ENCODE results near the gene TOB2. TPM values are rescaled to one million over a fixed set of nuclear protein-coding genes. Genes with fewer than 3 reads are reported as not detected.
"Not testable (repeated sequence)": the region's sequence is repeated elsewhere in the genome, so short reads cannot be mapped to it uniquely, and the experiment has no call there.

TOB2 gene
- polyA plus RNA-seq, 1 donor from 2014 or later = 8.2 TPM

DNA sequence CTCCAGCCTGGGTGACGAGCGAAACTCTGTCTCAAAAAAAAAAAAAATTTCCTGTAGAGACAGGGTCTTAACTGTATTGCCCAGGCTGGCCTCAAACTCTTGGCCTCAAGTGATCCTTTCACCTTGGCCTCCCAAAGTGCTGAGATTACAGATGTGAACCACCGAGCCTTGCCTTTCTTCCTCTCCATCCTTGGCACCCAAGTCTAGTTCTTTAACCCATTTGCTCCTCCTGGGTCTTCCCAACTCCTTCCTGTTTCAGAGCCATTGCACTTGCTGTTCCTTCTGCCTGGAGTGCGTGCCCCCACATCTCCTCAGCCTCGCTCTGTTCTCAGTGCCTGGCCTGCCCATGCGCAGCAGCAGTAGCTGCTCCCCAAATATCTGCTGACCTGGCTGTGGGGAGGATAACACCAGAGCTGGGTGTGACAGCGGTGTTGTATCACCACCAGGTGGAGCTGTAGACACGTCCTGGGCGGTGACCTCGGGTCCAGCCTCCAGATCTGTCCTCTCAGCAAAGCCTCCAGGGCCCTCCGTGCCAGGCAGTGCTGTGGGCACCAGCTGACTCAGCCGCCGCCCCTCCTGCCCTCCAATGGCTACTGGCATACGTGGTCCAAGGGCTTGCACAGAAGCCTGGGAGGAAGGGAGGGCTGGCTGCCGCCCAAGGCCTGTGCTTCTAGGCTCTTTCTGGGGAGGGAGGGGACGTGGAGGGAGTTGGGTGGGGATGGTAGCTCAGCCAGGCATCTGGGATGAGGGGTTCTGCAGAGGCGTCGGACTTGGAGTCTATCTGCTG, 42.9 kb downstream of the TOB2 start:
- no peaks in the 10 kb centered on the region for H3K36me3 ChIP-seq (ENCODE audit: insufficient read depth, low read length)
- H3K9me2 ChIP-seq (ENCODE audit: insufficient read depth, low read length) = no peaks in the 10 kb centered on the region
- no peak overlapping the region for H3K4me2 ChIP-seq (ENCODE audit: low read length)
- no peak overlapping the region for H2AFZ ChIP-seq (ENCODE audit: low read depth, low read length)
- H3F3A ChIP-seq (ENCODE audit: insufficient read depth, low read length, poor library complexity, severe bottlenecking) = no peaks in the 10 kb centered on the region
- H3K27ac ChIP-seq (ENCODE audit: low read length) = no peak overlapping the region
- H4K20me1 ChIP-seq (ENCODE audit: insufficient read depth) = no peaks in the 10 kb centered on the region
- H3K4me3 ChIP-seq (ENCODE audit: low read length) = no peak overlapping the region
- H3K9me3 ChIP-seq (ENCODE audit: low read length) = no peaks in the 10 kb centered on the region
- TF ChIP-seq, protein P1, sequence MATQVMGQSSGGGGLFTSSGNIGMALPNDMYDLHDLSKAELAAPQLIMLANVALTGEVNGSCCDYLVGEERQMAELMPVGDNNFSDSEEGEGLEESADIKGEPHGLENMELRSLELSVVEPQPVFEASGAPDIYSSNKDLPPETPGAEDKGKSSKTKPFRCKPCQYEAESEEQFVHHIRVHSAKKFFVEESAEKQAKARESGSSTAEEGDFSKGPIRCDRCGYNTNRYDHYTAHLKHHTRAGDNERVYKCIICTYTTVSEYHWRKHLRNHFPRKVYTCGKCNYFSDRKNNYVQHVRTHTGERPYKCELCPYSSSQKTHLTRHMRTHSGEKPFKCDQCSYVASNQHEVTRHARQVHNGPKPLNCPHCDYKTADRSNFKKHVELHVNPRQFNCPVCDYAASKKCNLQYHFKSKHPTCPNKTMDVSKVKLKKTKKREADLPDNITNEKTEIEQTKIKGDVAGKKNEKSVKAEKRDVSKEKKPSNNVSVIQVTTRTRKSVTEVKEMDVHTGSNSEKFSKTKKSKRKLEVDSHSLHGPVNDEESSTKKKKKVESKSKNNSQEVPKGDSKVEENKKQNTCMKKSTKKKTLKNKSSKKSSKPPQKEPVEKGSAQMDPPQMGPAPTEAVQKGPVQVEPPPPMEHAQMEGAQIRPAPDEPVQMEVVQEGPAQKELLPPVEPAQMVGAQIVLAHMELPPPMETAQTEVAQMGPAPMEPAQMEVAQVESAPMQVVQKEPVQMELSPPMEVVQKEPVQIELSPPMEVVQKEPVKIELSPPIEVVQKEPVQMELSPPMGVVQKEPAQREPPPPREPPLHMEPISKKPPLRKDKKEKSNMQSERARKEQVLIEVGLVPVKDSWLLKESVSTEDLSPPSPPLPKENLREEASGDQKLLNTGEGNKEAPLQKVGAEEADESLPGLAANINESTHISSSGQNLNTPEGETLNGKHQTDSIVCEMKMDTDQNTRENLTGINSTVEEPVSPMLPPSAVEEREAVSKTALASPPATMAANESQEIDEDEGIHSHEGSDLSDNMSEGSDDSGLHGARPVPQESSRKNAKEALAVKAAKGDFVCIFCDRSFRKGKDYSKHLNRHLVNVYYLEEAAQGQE (IDR thresholded peaks at IDR 0.05; ENCODE audit: borderline replicate concordance) = no peak
- TF ChIP-seq POLR2AphosphoS5 (IDR thresholded peaks at IDR 0.05) (no peak), EZH2 (IDR thresholded peaks at IDR 0.05; ENCODE audit: borderline replicate concordance, insufficient read depth, low read length, poor library complexity, severe bottlenecking) (no peak), MXI1 (conservative IDR thresholded peaks at IDR 0.05; ENCODE audit: poor library complexity, severe bottlenecking) (peak; percentile 36), EP300 (conservative IDR thresholded peaks at IDR 0.05; ENCODE audit: poor library complexity, severe bottlenecking) (no peak), RAD21 (conservative IDR thresholded peaks at IDR 0.05) (peak; percentile 94), SMC3 (conservative IDR thresholded peaks at IDR 0.05; ENCODE audit: poor library complexity) (peak; percentile 99), TAF1 (IDR thresholded peaks at IDR 0.05; ENCODE audit: low read depth) (no peak)
- TF ChIP-seq, protein P2, sequence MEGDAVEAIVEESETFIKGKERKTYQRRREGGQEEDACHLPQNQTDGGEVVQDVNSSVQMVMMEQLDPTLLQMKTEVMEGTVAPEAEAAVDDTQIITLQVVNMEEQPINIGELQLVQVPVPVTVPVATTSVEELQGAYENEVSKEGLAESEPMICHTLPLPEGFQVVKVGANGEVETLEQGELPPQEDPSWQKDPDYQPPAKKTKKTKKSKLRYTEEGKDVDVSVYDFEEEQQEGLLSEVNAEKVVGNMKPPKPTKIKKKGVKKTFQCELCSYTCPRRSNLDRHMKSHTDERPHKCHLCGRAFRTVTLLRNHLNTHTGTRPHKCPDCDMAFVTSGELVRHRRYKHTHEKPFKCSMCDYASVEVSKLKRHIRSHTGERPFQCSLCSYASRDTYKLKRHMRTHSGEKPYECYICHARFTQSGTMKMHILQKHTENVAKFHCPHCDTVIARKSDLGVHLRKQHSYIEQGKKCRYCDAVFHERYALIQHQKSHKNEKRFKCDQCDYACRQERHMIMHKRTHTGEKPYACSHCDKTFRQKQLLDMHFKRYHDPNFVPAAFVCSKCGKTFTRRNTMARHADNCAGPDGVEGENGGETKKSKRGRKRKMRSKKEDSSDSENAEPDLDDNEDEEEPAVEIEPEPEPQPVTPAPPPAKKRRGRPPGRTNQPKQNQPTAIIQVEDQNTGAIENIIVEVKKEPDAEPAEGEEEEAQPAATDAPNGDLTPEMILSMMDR (IDR thresholded peaks at IDR 0.05; ENCODE audit: poor library complexity, severe bottlenecking) = peak; percentile 97
- H3K79me2 ChIP-seq (replicated peaks; ENCODE audit: insufficient read depth, low read length) = no peaks in the 10 kb centered on the region
- H3K27me3 ChIP-seq (ENCODE audit: insufficient read depth, low read depth, low read length) = no peaks in the 10 kb centered on the region
- H3K9ac ChIP-seq (ENCODE audit: low read length) = no peak overlapping the region

DNA sequence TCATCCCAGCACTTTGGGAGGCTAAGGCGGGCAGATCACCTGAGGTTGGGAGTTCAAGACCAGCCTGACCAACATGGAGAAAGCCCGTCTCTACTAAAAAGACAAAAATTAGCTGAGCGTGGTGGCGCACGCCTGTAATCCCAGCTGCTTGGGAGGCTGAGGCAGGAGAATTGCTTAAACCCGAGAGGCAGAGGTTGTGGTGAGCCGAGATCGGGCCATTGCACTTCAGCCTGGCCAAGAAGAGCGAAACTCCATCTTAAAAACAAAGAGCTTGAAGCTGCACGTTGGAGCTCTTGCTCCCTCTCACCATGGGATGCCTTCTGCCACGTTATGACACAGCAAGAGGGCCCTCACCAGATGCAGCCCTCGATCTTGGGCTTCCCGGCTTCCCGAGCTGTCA, 43.8 kb downstream of the TOB2 start:
- H3K36me3 ChIP-seq (ENCODE audit: insufficient read depth, low read length); H3K27me3 ChIP-seq (ENCODE audit: insufficient read depth, low read depth, low read length); H3K27ac ChIP-seq (ENCODE audit: low read length); H4K20me1 ChIP-seq (ENCODE audit: insufficient read depth); H2AFZ ChIP-seq (ENCODE audit: low read depth, low read length); H3K9me2 ChIP-seq (ENCODE audit: insufficient read depth, low read length); H3K9ac ChIP-seq (ENCODE audit: low read length); H3K4me2 ChIP-seq (ENCODE audit: low read length); H3F3A ChIP-seq (ENCODE audit: insufficient read depth, low read length, poor library complexity, severe bottlenecking); H3K9me3 ChIP-seq (ENCODE audit: low read length); H3K79me2 ChIP-seq (replicated peaks; ENCODE audit: insufficient read depth, low read length); H3K4me3 ChIP-seq (ENCODE audit: low read length): not testable (repeated sequence)
